K562 (cell line): ENCODE results near the gene HPGDS. TPM values are rescaled to one million over a fixed set of nuclear protein-coding genes. Genes with fewer than 3 reads are reported as not detected.

Experiments
- ATAC-seq: fragments of 200-7000 bp; cut with Tn5 transposase; 3 replicates; pipeline ENCODE4 v1.9.1; 2020; ENCODE audit warnings: moderate library complexity
- Bru-seq: library from RNA; stranded (reverse); fragments of 400-500 nt; gene quantifications from one replicate; lab custom pipeline; 2021; lab: Mats Ljungman, UMichigan
- BruChase-seq, 2 experiments: library from RNA; stranded (reverse); fragments of 400-500 nt; gene quantifications; one replicate each; lab custom pipeline; 2021; lab: Mats Ljungman, UMichigan
- BruUV-seq: library from RNA; stranded (reverse); fragments of 400-500 nt; replicated peaks from 2 replicates; lab custom pipeline; 2021; lab: Mats Ljungman, UMichigan
- CTCF ChIA-PET: fragments of 300-600 bp; formaldehyde crosslinking; extraction: SDS; loops from one replicate; lab custom pipeline; 2021; ENCODE audit warnings: low intra/inter-chr PET ratio; lab: Yijun Ruan, JAX
- POLR2A ChIA-PET: fragments of 300-600, 350-650 bp; sonication (Branson Sonifier 250); formaldehyde crosslinking; extraction: SDS; loops from one replicate; lab custom pipeline; 2021; ENCODE audit warnings: antibody characterized with exemption, inconsistent platforms; lab: Yijun Ruan, JAX
- DNase-seq, 4 experiments: peaks; one replicate each; pipeline versions ENCODE4 v3.0.0 to v3.0.0-alpha.2; 2011 to 2018; ENCODE audit warnings: low spot score in 3 of 4, mixed read lengths in 3 of 4; ENCODE audit errors: extremely low read depth in 1 of 4
- FAIRE-seq: peaks from 2 replicates; lab custom pipeline; 2011; peaks lifted over from hg19 to GRCh38; lab: Jason Lieb, UNC
- H2AFZ ChIP-seq: 2 replicates; pipeline ENCODE4 v1.6.0; 2011; ENCODE audit warnings: low read depth, low read length, control low read depth, inconsistent platforms
- H3K27ac ChIP-seq: fragments of 200-600 bp; 3 replicates; pipeline ENCODE4 v1.8.0; 2011; ENCODE audit warnings: low read depth, mild to moderate bottlenecking, control low read depth, inconsistent platforms, low read length, moderate library complexity, mixed read lengths; ENCODE audit errors: extremely low read depth
- H3K27me3 ChIP-seq, 2 experiments: fragments of 300-600 bp in 1 of 2; 2 replicates in 1 of 2; 3 replicates in 1 of 2; pipeline versions ENCODE4 v1.6.0 to v1.8.0; 2011; ENCODE audit warnings: inconsistent platforms in 2 of 2, low read length in 2 of 2, mild to moderate bottlenecking in 1 of 2, mixed read lengths in 1 of 2, moderate library complexity in 1 of 2; ENCODE audit not compliant: control insufficient read depth in 2 of 2, insufficient read depth in 2 of 2
- H3K36me3 ChIP-seq: fragments of 300-600 bp; 3 replicates; pipeline ENCODE4 v1.8.0; 2011; ENCODE audit warnings: mild to moderate bottlenecking, low read length, inconsistent platforms; ENCODE audit not compliant: control insufficient read depth, insufficient read depth
- H3K4me1 ChIP-seq, 2 experiments: fragments of 200-600 bp in 1 of 2; replicated peaks in 1 of 2; 2 replicates in 1 of 2; 3 replicates in 1 of 2; pipeline versions ENCODE4 v1.5.1 to v1.8.0; 2011; ENCODE audit warnings: inconsistent platforms in 2 of 2, low read length in 2 of 2, mild to moderate bottlenecking in 1 of 2, mixed read lengths in 1 of 2, moderate library complexity in 1 of 2; ENCODE audit not compliant: control insufficient read depth in 2 of 2, insufficient read depth in 2 of 2
- H3K4me2 ChIP-seq: 2 replicates; pipeline ENCODE4 v1.6.1; 2011; ENCODE audit warnings: low read length, control low read depth, inconsistent platforms, mixed read lengths; ENCODE audit not compliant: insufficient read depth
- H3K4me3 ChIP-seq: fragments of 200-600 bp; sonication (generic), shearing (Covaris generic); 2 replicates; pipeline ENCODE4 v1.5.1; 2016; ENCODE audit warnings: control low read depth, inconsistent platforms
- H3K79me2 ChIP-seq: fragments of 200-600 bp; 3 replicates; pipeline ENCODE4 v1.8.0; 2011; ENCODE audit warnings: low read length, inconsistent platforms; ENCODE audit not compliant: control insufficient read depth, insufficient read depth
- H3K9ac ChIP-seq, 2 experiments: 2 replicates each; pipeline versions ENCODE4 v1.6.0 to v1.6.1; 2011; ENCODE audit warnings: low read depth in 2 of 2, low read length in 2 of 2, control low read depth in 1 of 2, inconsistent platforms in 1 of 2, mild to moderate bottlenecking in 1 of 2, mixed read lengths in 1 of 2; ENCODE audit not compliant: insufficient read depth in 1 of 2
- H3K9me1 ChIP-seq: one replicate; pipeline ENCODE4 v1.6.0; 2011; ENCODE audit warnings: inconsistent platforms, mild to moderate bottlenecking, low read length, moderate library complexity; ENCODE audit not compliant: control insufficient read depth, insufficient read depth
- H3K9me3 ChIP-seq: replicated peaks from 2 replicates; pipeline ENCODE4 v1.5.1; 2011; ENCODE audit warnings: low read depth, low read length, inconsistent platforms; ENCODE audit not compliant: control insufficient read depth, insufficient read depth
- H4K20me1 ChIP-seq: replicated peaks from 2 replicates; pipeline ENCODE4 v1.6.1; 2011; ENCODE audit warnings: low read length, inconsistent platforms, mixed read lengths; ENCODE audit not compliant: control insufficient read depth, insufficient read depth
- ATF3 ChIP-seq, 2 experiments: fragments of 450-650 bp in 1 of 2; sonication (generic) in 1 of 2; formaldehyde crosslinking in 1 of 2; IDR thresholded peaks in 1 of 2; conservative IDR thresholded peaks in 1 of 2; 2 replicates each; pipeline versions ENCODE4 v1.6.1 to v1.8.1; 2016 to 2023; ENCODE audit warnings: mild to moderate bottlenecking in 2 of 2, moderate library complexity in 2 of 2, inconsistent platforms in 1 of 2, missing genetic modification reagents in 1 of 2
- CHAMP1 ChIP-seq: fragments of 450-650 bp; IDR thresholded peaks from 2 replicates; pipeline ENCODE4 v1.6.1; 2016; ENCODE audit warnings: mild to moderate bottlenecking
- ZNF589 ChIP-seq: fragments of 200-800 bp; sonication (Bioruptor generic); IDR thresholded peaks from 2 replicates; pipeline ENCODE4 v1.6.1; 2016; ENCODE audit warnings: low read depth, missing genetic modification characterization, missing compliant biosample characterization
- WGBS: fragments of 100-300 bp; shearing (Covaris generic); methylation state at CpG from one replicate; pipeline ENCODE4 v1.1.6; 2016; ENCODE audit warnings: low coverage, mixed read lengths; ENCODE audit not compliant: insufficient coverage; ENCODE audit errors: missing lambda C conversion rate; 5-methylcytosine and 5-hydroxymethylcytosine counted together
- in situ Hi-C: fragments of 300-500 bp; cut with MboI; formaldehyde crosslinking; loops from 4 replicates; pipeline ENCODE4 v1.15.0; 2018; ENCODE audit warnings: inconsistent platforms, mixed read lengths
- intact Hi-C: fragments of 100-400 bp; cut with micrococcal nuclease; formaldehyde crosslinking; loops from 2 replicates; pipeline ENCODE4 v1.14.2; 2022
- long read RNA-seq, 3 experiments: library from polyadenylated mRNA in 2 of 3; library from RNA in 1 of 3; unstranded in 2 of 3; stranded (forward) in 1 of 3; transcript quantifications; one replicate each; pipeline ENCODE4 v2.0.0, GENCODE V29; 2019 to 2022
- polyA minus RNA-seq, 3 experiments: library from RNA; depleted of rRNA, polyadenylated mRNA; stranded (reverse); fragments of >200 nt; gene quantifications; 2 replicates each; pipeline ENCODE4 v1.2.3, GENCODE V29; 2011
- polyA plus RNA-seq, 8 experiments: library from polyadenylated mRNA; depleted of rRNA in 4 of 8; stranded (reverse) in 5 of 8; unstranded in 3 of 8; fragments of >200 nt; fragmentation: Nextera tagmentation in 2 of 8; fragmentation: Illumina TruSeq in 1 of 8; extraction: Ambion mirVana in 2 of 8; extraction: Trizol in 1 of 8; gene quantifications; 2 replicates each; pipeline versions ENCODE4 v1.2.1 to v1.2.3, GENCODE V29; 2011 to 2014; ENCODE audit warnings: inconsistent platforms in 1 of 8, missing spikeins in 1 of 8
- total RNA-seq, 7 experiments: library from RNA; depleted of rRNA in 6 of 7; stranded (reverse); fragments of >200 nt in 6 of 7; fragmentation: Illumina TruSeq in 2 of 7; extraction: Trizol in 2 of 7; gene quantifications; 2 replicates each; pipeline versions ENCODE4 v1.2.1 to v1.2.3, GENCODE V29; 2011 to 2021; ENCODE audit warnings: low replicate concordance in 1 of 7

Gene HPGDS
- total RNA-seq (2011; cell fraction: chromatin; rRNA removed; ENCODE audit: low replicate concordance), result not detected in 2 replicates
- not detected in 2 replicates for total RNA-seq (2011; cell fraction: nucleolus; rRNA removed)
- total RNA-seq (2011; cell fraction: nucleoplasm; rRNA removed), result not detected in 2 replicates
- not detected in 2 replicates for total RNA-seq (2014; rRNA removed)
- 0.16 TPM in 1 of 2 replicates, not detected in the other for total RNA-seq (2014; rRNA removed; fragmentation: Illumina TruSeq; extraction: Trizol)
- total RNA-seq (2015; rRNA removed; fragmentation: Illumina TruSeq; extraction: Trizol), result 0.36 and 0.53 TPM in 2 replicates
- total RNA-seq (2021), result not detected in 2 replicates
- 0.07 TPM in 1 of 2 replicates, not detected in the other for polyA plus RNA-seq (2011; rRNA removed)
- not detected in 2 replicates for polyA plus RNA-seq (2011; cell fraction: cytosol; rRNA removed)
- not detected in 2 replicates for polyA plus RNA-seq (2011; cell fraction: nucleus; rRNA removed)
- polyA plus RNA-seq (2012), result 0.17 and 0.33 TPM in 2 replicates
- polyA plus RNA-seq (2014; fragmentation: Illumina TruSeq; extraction: Trizol), result 0.19 TPM in 1 of 2 replicates, not detected in the other
- under 1 TPM; 0.07 to 0.14 TPM for polyA plus RNA-seq (2014; fragmentation: Nextera tagmentation; extraction: Ambion mirVana)
- not detected in 2 replicates for polyA plus RNA-seq (2014; rRNA removed)
- not detected in 2 replicates for polyA minus RNA-seq (2011; rRNA and poly(A)+ RNA removed)
- not detected in 2 replicates for polyA minus RNA-seq (2011; cell fraction: cytosol; rRNA and poly(A)+ RNA removed)
- polyA minus RNA-seq (2011; cell fraction: nucleus; rRNA and poly(A)+ RNA removed), result not detected in 2 replicates
- percentile 20 among the genes with signal in this experiment for Bru-seq, nascent RNA
- percentile 13 among the genes with signal in this experiment for BruChase-seq, experiment 1, labeled RNA remaining after a 2-hour chase
- BruChase-seq, experiment 2, labeled RNA remaining after a 6-hour chase, result percentile 2 among the genes with signal in this experiment
- long read RNA-seq, experiment 1, result 0 reads
- long read RNA-seq, experiment 2, result 0 reads
- long read RNA-seq, experiment 3, result 0 reads

- in situ Hi-C loops (no loop called here), intact Hi-C loops (no loop called here)
- peak within 1 kb of the TSS; percentile 88 for H2AFZ ChIP-seq
- ChIA-PET CTCF (no interaction called here), POLR2A (interaction anchor here (0.5 kb wide), 1 partner anchor 183 kb away, joined by 3 read pairs; no protein-coding TSS in a partner anchor)
- H3K4me3 ChIP-seq, result no peak within 1 kb of the TSS
- FAIRE-seq (no peak), DNase-seq (no peak), ATAC-seq (peak; percentile 46)
- peak within 1 kb of the TSS; percentile 56; the same call in 1 of the 2 replicates for H3K4me2 ChIP-seq
- H3K36me3 ChIP-seq, result no peaks in the 10 kb centered on the region
- no peaks in the 10 kb centered on the region for H3K79me2 ChIP-seq
- BruUV-seq, result no TSS peak
- H3K27ac ChIP-seq, result no peak within 1 kb of the TSS; the same call in 2 of the 3 replicates
- H3K27me3 ChIP-seq, result no peaks in the 10 kb centered on the region
- WGBS, result 17% methylated on average over 5 of the region's 5 CpGs
- no peaks in the 10 kb centered on the region for H3K9me1 ChIP-seq
- no peaks in the 10 kb centered on the region for H4K20me1 ChIP-seq
- H3K9ac ChIP-seq, result no peak within 1 kb of the TSS
- H3K9me3 ChIP-seq, result no peaks in the 10 kb centered on the region
- H3K4me1 ChIP-seq, result peaks cover 0 to 5% of the 10 kb centered on the region in 2 experiments; a peak in 2 of 5 replicates
- TF ChIP-seq CHAMP1 (no peak), ZNF589 (CRISPR knock-in tag) (no peak), ATF3 (IDR thresholded peaks at IDR 0.05) (no peak), ATF3 (CRISPR knock-in tag; conservative IDR thresholded peaks at IDR 0.05) (no peak)
Measured at GRCh38 chr4:94342694-94343093, at the start of gene HPGDS. TSS of gene HPGDS (minus strand) at chr4:94342836. CDS start at chr4:94334629, 8,207 bp downstream.
